Dermis microvascular lymphatic vessel endothelial cell (primary cell): ENCODE results near the gene HOMER3. TPM values are rescaled to one million over a fixed set of nuclear protein-coding genes. Genes with fewer than 3 reads are reported as not detected.

Experiments
- DNase-seq, 2 donors: peaks; one replicate each; pipeline versions ENCODE4 v3.0.0 to v3.0.0-alpha.2; 2010; ENCODE audit warnings: low read depth in 2 of 2
- total RNA-seq: library from RNA; depleted of rRNA; stranded (reverse); fragments of >200 nt; gene quantifications from 2 replicates; pipeline ENCODE4 v1.2.1, GENCODE V29; 2014

HOMER3 gene
- total RNA-seq, 1 donor from 2014 or later = 96.2 TPM

- DNase-seq = no peak
These were observed 13.1 kb upstream of the HOMER3 start for GRCh38 chr19:18954094-18954493.

GRCh38 chr19:18952364-18953003, 11.5 kb upstream of the HOMER3 start:
- DNase-seq = peak; percentile 56 to 81

GRCh38 chr19:18951721-18952281, 10.8 kb upstream of the HOMER3 start:
- no peak for DNase-seq

GRCh38 chr19:18949858-18950257, 8.8 kb upstream of the HOMER3 start:
- DNase-seq = no peak

DNA sequence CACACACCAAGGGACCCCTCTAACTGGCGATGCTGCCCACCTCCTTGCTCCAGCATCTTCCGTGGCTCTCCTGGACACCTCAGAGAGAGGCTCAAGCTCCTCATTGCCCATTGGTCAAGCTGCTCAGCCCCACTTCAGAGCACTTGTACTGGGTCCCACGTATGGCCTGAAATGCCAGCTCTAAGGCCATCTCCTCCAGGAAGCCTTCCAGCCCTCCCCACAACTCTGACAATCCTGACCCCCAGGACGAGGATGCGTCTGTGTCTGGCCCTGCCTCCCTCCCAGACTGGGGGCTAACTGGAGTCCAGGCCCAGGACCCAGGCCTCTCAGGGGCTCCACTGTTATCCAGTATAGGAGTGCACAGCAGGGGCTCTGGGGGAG, 7.9 kb upstream of the HOMER3 start:
- no peak for DNase-seq

DNA sequence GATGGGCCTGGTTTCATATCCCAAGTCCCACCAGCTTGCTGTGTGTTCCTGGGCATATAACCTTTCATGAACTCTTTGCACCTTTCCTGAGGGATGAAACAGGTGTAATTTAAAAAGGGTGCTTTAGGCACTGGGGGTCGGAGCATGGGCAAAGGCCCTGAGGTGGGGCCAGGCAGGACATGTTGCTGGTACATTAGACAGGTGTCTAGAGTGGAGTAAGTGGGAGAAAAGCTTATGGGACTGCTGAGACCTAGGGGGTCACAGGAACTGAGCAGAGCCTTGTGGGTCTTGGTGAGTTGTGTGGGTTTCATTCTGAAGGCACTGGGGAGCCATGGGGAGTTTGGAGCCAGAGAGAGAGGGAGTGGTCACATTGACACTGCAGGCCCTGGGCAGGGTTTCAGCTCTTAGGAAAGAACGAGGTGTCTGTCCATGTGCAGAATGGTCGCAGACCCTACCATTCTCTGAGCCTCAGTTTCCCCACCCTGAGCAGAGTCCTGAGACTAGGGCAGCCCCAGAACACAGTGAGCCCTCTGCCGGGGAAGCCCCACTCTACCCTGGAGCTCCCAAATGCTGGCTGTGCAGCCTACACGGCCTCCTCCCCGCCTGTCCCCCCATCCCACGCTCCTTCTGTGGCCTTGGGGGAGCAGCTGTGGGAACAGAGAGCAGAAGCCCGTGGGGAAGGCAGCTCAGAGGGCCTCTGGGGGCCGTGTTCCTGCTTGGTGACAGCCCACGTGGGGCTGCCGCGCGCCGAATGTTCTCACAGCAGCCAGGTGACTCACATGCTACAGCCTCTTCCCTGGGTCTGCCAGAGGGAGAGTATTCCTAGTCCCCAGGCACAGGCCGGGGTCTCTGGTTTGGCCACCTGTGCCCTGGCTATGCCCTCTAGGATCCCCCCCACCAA, 7.3 kb upstream of the HOMER3 start:
- DNase-seq = no peak

GRCh38 chr19:18946918-18947317, 5.9 kb upstream of the HOMER3 start:
- DNase-seq = no peak

GRCh38 chr19:18946335-18946734, 5.3 kb upstream of the HOMER3 start:
- DNase-seq = no peak

DNA sequence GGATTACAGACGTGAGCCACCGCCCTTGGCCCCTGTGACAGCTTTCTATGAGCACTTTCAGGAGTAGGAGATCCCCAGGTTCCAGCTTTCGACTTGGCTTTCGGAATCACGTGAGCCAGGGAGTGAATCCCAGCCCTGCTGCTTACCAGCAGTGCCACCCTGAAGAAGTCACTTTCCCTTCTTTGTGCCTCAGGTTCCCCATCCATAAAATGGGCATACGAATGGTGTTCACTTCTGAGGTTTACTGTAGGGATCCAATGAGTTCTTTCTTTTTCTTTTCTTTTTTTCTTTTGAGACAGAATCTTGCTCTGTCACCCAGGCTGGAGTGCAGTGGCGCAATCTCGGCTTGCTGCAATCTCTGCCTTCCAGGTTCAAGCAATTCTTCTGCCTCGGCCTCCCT, 4.3 kb upstream of the HOMER3 start:
- no peak for DNase-seq

- DNase-seq = no peak
These were observed 2.4 kb upstream of the HOMER3 start for GRCh38 chr19:18943465-18943864.

DNA sequence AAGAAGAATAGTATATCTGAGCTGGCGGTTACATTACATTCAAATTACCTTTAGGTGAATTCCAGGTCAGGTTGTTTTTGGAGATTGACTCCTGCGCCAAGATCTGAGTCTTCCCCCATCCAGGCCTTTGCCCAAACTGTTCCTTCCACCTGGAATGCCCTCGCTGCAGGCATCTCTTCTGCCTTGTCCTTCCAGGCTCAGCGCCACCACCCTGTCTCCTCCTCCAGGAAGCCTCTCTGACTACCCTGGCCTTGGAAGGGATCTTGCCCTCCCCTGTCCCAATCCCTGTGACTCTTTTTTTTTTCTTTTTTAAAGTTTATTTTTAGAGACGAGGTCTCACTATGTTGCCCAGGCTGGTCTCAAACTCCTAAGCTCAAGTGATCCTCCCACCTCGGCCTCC, 1.7 kb upstream of the HOMER3 start:
- no peak for DNase-seq

- DNase-seq = peak in 1 of 2 donors; percentile 25
These were observed 774 bp upstream of the HOMER3 start for GRCh38 chr19:18941628-18942354.

- peak in 1 of 2 donors; percentile 42 for DNase-seq
These were observed 872 bp downstream of the HOMER3 start for GRCh38 chr19:18939922-18940768.

GRCh38 chr19:18939163-18939562, 1.9 kb downstream of the HOMER3 start:
- no peak for DNase-seq

DNA sequence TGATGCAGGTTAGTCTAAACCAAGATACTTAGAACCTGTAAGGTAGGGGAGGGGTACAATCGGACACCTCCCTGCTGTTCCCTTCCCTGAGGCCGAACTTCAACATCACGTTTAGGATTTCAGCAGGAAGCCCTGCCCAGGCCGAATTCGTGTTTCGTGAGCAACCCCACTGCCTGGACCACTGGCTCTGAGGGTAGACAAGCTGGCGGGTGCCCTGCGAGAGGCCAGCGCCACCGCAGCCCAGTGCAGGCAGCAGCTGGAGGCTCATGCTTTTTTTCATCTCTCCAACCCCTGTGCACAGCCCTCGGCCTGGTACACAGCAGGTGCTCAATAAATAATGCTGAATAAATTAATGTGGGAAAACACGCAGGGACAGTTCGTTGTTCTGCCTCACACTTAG, 7.7 kb downstream of the HOMER3 start:
- DNase-seq = no peak

DNA sequence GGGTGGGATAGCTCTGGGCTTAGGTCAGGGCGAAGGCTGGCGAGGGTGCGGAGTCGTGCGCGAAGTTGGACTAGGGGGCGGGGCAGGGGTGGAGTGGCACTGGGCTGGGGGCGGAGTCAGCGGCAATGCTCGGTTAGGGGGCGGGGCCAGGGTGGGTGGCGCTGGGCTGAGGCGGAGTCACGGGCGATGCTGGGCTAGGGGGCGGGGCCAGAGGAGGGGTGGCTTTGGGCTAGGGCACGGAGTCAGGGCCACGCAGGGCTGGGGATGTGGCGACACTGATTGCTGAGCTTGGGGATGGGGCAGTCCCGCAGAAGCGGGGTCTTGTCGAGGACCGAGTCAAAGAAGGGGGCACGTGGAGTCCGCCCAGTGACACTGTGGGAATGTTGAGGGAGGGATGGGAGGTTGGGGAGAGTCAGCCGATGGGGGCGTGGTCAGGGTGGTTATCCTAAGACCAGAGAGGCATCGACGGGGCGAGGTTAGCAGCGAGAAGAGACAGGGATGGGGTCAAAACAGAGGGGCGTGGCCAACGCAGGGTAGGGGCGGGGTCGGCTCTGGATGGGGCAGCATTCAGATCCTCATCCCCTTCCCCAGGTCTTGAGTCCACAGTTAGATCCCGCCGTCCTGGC, 8.7 kb downstream of the HOMER3 start:
- peak in 1 of 2 donors; percentile 52 for DNase-seq

- DNase-seq = no peak
These were observed 9.5 kb downstream of the HOMER3 start for GRCh38 chr19:18931316-18932162.

- no peak for DNase-seq
These were observed 11.7 kb downstream of the HOMER3 start for GRCh38 chr19:18929311-18929710.

DNA sequence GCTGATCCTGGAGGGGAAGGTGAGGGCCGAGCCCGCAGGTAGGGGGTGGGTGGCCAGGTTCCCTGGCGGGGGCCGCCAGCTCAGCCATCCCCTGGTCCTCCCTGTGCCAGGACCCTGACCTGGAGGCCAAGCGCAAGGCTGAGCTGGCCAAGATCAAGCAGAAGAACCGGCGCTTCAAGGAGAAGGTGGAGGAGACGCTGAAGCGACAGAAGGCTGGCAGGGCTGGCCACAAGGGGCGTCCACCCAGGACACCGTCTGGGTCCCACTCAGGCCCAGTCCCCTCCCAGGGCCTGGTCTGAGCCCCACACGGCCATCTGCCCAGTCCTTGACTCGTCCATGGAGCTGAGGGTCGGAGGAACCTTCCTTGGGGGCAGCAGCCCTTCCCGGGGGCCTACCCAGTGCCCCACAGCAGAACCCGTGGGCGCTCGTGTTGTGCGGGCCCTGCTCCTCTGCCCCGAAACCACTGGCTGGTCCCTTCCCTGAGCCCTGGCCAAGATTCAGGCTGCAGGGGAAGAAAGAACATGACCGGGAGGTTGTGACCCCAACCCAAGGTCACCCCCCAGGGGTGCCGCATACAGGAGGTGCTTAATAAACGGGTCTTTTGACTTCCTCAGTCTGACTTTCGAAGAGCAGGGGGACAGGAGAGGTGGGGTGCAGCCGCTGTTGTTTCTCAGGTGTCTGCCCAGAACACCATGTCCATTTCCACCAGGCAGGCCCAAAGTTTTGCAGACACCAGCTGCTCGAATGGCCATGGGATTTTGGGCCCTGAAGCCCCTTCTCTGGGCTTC, 12.8 kb downstream of the HOMER3 start:
- DNase-seq = no peak
